Measurements from ENCODE around the gene DEXI.

GRCh38 chr16:10935226-10935915 is 6.9 kb downstream of the DEXI start:
- TF ChIP-seq AEBP2 (tag by site-specific recombination; IDR thresholded peaks at IDR 0.05; ENCODE audit: borderline replicate concordance): no peak
- TF ChIP-seq CTCF (tag by site-specific recombination; IDR thresholded peaks at IDR 0.05): no peak
- no peak for TF ChIP-seq ZFP37 (tag by site-specific recombination; IDR thresholded peaks at IDR 0.05)
- TF ChIP-seq ZNF274 (IDR thresholded peaks at IDR 0.05; ENCODE audit: low read length): no peak
- TF ChIP-seq ZNF274 (tag by site-specific recombination; IDR thresholded peaks at IDR 0.05; ENCODE audit: borderline replicate concordance): no peak
- TF ChIP-seq ZNF658 (tag by site-specific recombination; IDR thresholded peaks at IDR 0.05): no peak
- TF ChIP-seq ZNF639 (tag by site-specific recombination; IDR thresholded peaks at IDR 0.05): no peak
- no peak for TF ChIP-seq ZNF776 (tag by site-specific recombination; IDR thresholded peaks at IDR 0.05; ENCODE audit: borderline replicate concordance)
- no peak for TF ChIP-seq ZNF777 (tag by site-specific recombination; IDR thresholded peaks at IDR 0.05; ENCODE audit: borderline replicate concordance)
- TF ChIP-seq ZNF214 (tag by site-specific recombination; IDR thresholded peaks at IDR 0.05; ENCODE audit: borderline replicate concordance): no peak
- no peak for TF ChIP-seq KLF10 (tag by site-specific recombination; IDR thresholded peaks at IDR 0.05)
- TF ChIP-seq ZNF140 (tag by site-specific recombination; IDR thresholded peaks at IDR 0.05): no peak

Measured in HEK293 (cell line).